ENCODE results near the gene GPR55. TPM values are rescaled to one million over a fixed set of nuclear protein-coding genes. Genes with fewer than 3 reads are reported as not detected.
A peak's percentile ranks its signal among the peaks of the same experiment; 100 is the strongest.

The GPR55 gene
- total RNA-seq, 1 experiment from 2014 or later, result 0.07 TPM

GRCh38 chr2:230896346-230897115 is 28.5 kb downstream of the GPR55 start:
- POLR2A ChIA-PET (ENCODE audit: unreplicated experiment), result no interaction called here
- CTCF ChIA-PET, result no interaction called here
- H3K36me3 ChIP-seq (ENCODE audit: low read depth, low read length), result no peaks in the 10 kb centered on the region
- H3K27ac ChIP-seq (ENCODE audit: low read length), result no peak overlapping the region
- H4K20me1 ChIP-seq (ENCODE audit: low read length), result no peaks in the 10 kb centered on the region
- no peaks in the 10 kb centered on the region for H3F3A ChIP-seq (ENCODE audit: low read length, unreplicated experiment)
- BruUV-seq (replicated peaks), result no TSS peak
- H3K9me3 ChIP-seq (ENCODE audit: low read length), result no peaks in the 10 kb centered on the region
- no peaks in the 10 kb centered on the region for H3K9me2 ChIP-seq (replicated peaks; ENCODE audit: low read length)
- TF ChIP-seq EZH2 (IDR thresholded peaks at IDR 0.05; ENCODE audit: low read length, unreplicated experiment), result no peak
- TF ChIP-seq CTCF (conservative IDR thresholded peaks at IDR 0.05; ENCODE audit: low read depth, low read length), result no peak
- no peak for TF ChIP-seq EZH2phosphoT487 (IDR thresholded peaks at IDR 0.05; ENCODE audit: borderline replicate concordance, low read length)
- no peak overlapping the region for H3K9ac ChIP-seq (ENCODE audit: low read length)
- no peaks in the 10 kb centered on the region for H3K4me1 ChIP-seq (ENCODE audit: insufficient read depth, low read length)
- intact Hi-C loops (cut with micrococcal nuclease), result no loop called here
- ATAC-seq (no peak), DNase-seq (no peak)
- no peak overlapping the region for H2AFZ ChIP-seq (ENCODE audit: low read length)
- H3K27me3 ChIP-seq (ENCODE audit: low read length), result no peaks in the 10 kb centered on the region
- H3K4me2 ChIP-seq (ENCODE audit: low read length), result no peak overlapping the region
- H3K4me3 ChIP-seq (ENCODE audit: low read length), result no peak overlapping the region
- no peaks in the 10 kb centered on the region for H3K79me2 ChIP-seq (ENCODE audit: low read length)

GRCh38 chr2:230895536-230896345 is 29.3 kb downstream of the GPR55 start:
- H3K27me3 ChIP-seq (ENCODE audit: low read length), result no peaks in the 10 kb centered on the region
- no peaks in the 10 kb centered on the region for H3K4me1 ChIP-seq (ENCODE audit: insufficient read depth, low read length)
- H3F3A ChIP-seq (ENCODE audit: low read length, unreplicated experiment), result no peaks in the 10 kb centered on the region
- H3K27ac ChIP-seq (ENCODE audit: low read length), result no peak overlapping the region
- no peaks in the 10 kb centered on the region for H3K9me2 ChIP-seq (replicated peaks; ENCODE audit: low read length)
- H2AFZ ChIP-seq (ENCODE audit: low read length), result no peak overlapping the region
- intact Hi-C loops (cut with micrococcal nuclease), result no loop called here
- H3K9ac ChIP-seq (ENCODE audit: low read length), result no peak overlapping the region
- DNase-seq, result no peak
- H3K9me3 ChIP-seq (ENCODE audit: low read length), result no peaks in the 10 kb centered on the region
- no TSS peak for BruUV-seq (replicated peaks)
- no peaks in the 10 kb centered on the region for H4K20me1 ChIP-seq (ENCODE audit: low read length)
- POLR2A ChIA-PET (ENCODE audit: unreplicated experiment), result no interaction called here
- TF ChIP-seq EZH2phosphoT487 (IDR thresholded peaks at IDR 0.05; ENCODE audit: borderline replicate concordance, low read length) (no peak), EZH2 (IDR thresholded peaks at IDR 0.05; ENCODE audit: low read length, unreplicated experiment) (no peak), CTCF (conservative IDR thresholded peaks at IDR 0.05; ENCODE audit: low read depth, low read length) (no peak)
- no peak overlapping the region for H3K4me3 ChIP-seq (ENCODE audit: low read length)
- H3K4me2 ChIP-seq (ENCODE audit: low read length), result no peak overlapping the region
- CTCF ChIA-PET, result no interaction called here
- no peaks in the 10 kb centered on the region for H3K79me2 ChIP-seq (ENCODE audit: low read length)
- peak; percentile 52 for ATAC-seq
- H3K36me3 ChIP-seq (ENCODE audit: low read depth, low read length), result no peaks in the 10 kb centered on the region
